Activated naive CD8-positive, alpha-beta T cell treated with anti-CD3 and anti-CD28 coated beads, Interleukin-2, amount 10 ng/mL, durations not matched to agents 7 days and 5 days (primary cell): ENCODE results near the gene PLAAT2. TPM values are rescaled to one million over a fixed set of nuclear protein-coding genes. Genes with fewer than 3 reads are reported as not detected.
A peak's percentile ranks its signal among the peaks of the same experiment; 100 is the strongest.
"Not testable (repeated sequence)": the region's sequence is repeated elsewhere in the genome, so short reads cannot be mapped to it uniquely, and the experiment has no call there.

Experiments used
- ATAC-seq: fragments of 150-1000 bp; cut with Tn5 transposase; one replicate; pipeline ENCODE4 v1.10.0; 2021; ENCODE audit warnings: low read depth, moderate library complexity
- POLR2A ChIA-PET: fragments of 350-600 bp; sonication (Branson Sonifier 250); formaldehyde crosslinking; loops from one replicate; lab custom pipeline; 2021; ENCODE audit warnings: antibody characterized with exemption; lab: Charles Lee
- DNase-seq: peaks from one replicate; pipeline ENCODE4 v3.0.0; 2021
- H3K27ac Mint-ChIP-seq: one replicate; pipeline ENCODE4 v1.8.0; 2022; ENCODE audit warnings: mild to moderate bottlenecking, mixed read lengths
- H3K27me3 Mint-ChIP-seq: one replicate; pipeline ENCODE4 v1.8.0; 2022; ENCODE audit warnings: mild to moderate bottlenecking, moderate library complexity, mixed read lengths
- H3K36me3 Mint-ChIP-seq: one replicate; pipeline ENCODE4 v1.8.0; 2021; ENCODE audit warnings: mild to moderate bottlenecking, mixed read lengths
- H3K4me1 Mint-ChIP-seq: one replicate; pipeline ENCODE4 v1.8.0; 2021; ENCODE audit warnings: mixed read lengths
- H3K4me3 Mint-ChIP-seq: one replicate; pipeline ENCODE4 v1.8.0; 2022; ENCODE audit warnings: mild to moderate bottlenecking, moderate library complexity, mixed read lengths
- H3K9me3 Mint-ChIP-seq: one replicate; pipeline ENCODE4 v1.8.0; 2021; ENCODE audit warnings: mixed read lengths
- total RNA-seq, 2 experiments: library from RNA; stranded (reverse); gene quantifications; one replicate each; pipeline ENCODE4 v1.2.3, GENCODE V29; 2021

The PLAAT2 gene
- total RNA-seq, 2 experiments from 2014 or later = 0.58 TPM; not detected in 1

GRCh38 chr11:63595296-63595695, 32.1 kb upstream of the PLAAT2 start:
- Mint-ChIP-seq H3K4me3 (no peak overlapping the region), H3K36me3 (peaks cover 16% of the 10 kb centered on the region), H3K27ac (no peak overlapping the region), H3K4me1 (peaks cover 7% of the 10 kb centered on the region), H3K27me3 (no peaks in the 10 kb centered on the region), H3K9me3 (no peaks in the 10 kb centered on the region)
- ATAC-seq (no peak), DNase-seq (no peak)
- POLR2A ChIA-PET = interaction anchor here (0.7 kb wide), 1 partner anchor 153 kb away, joined by 9 read pairs; no protein-coding TSS in a partner anchor

GRCh38 chr11:63592975-63593395, 29.8 kb upstream of the PLAAT2 start:
- ATAC-seq (no peak), DNase-seq (no peak)
- Mint-ChIP-seq H3K27me3 (no peaks in the 10 kb centered on the region), H3K4me1 (peaks cover 6% of the 10 kb centered on the region), H3K36me3 (peaks cover 15% of the 10 kb centered on the region), H3K9me3 (no peaks in the 10 kb centered on the region), H3K27ac (no peak overlapping the region), H3K4me3 (no peak overlapping the region)
- POLR2A ChIA-PET = no interaction called here

DNA sequence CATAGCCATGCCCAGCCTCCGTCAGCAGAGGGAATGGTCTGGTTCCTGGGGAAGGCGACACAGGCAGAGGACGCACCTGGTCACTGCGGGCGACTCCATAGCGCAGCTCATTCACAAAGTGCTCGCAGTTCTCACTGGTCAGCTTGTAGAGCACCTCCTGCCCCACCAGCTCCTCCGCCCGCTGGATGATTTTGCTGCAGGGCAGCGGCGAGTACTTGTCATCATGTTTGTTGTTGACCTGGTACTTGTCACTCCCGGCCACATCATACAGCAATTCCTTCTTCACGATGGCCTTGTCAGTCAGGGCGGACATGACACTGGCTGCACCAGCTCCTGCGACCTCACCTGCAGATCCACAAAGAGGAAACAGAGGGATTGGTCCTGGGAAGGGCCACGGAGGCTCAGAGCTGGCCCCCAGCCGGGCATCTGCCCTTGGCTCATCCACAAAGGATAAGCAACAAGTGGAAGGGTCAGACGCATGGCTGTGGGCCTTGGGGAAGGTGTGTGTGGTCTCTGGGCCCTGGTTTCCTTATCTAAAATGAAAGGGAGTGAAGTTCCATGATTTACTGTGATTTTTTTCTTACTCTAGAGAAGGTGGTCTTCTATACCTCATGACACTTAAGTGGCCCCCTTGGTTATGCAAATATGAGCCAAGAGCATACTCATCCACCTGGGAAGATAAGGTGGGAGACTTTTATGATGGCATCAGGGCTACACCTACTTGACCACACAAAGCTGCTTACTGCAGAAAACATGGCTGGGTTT, 27.0 kb upstream of the PLAAT2 start:
- POLR2A ChIA-PET = no interaction called here
- peaks cover 6% of the 10 kb centered on the region for H3K4me1 Mint-ChIP-seq
- no peaks in the 10 kb centered on the region for H3K9me3 Mint-ChIP-seq
- no peak overlapping the region for H3K4me3 Mint-ChIP-seq
- H3K36me3 Mint-ChIP-seq = peaks cover 19% of the 10 kb centered on the region
- H3K27ac Mint-ChIP-seq = no peak overlapping the region
- ATAC-seq (no peak), DNase-seq (no peak)
- no peaks in the 10 kb centered on the region for H3K27me3 Mint-ChIP-seq

- Mint-ChIP-seq H3K27me3 (no peaks in the 10 kb centered on the region), H3K4me1 (peaks cover 6% of the 10 kb centered on the region), H3K4me3 (no peak overlapping the region), H3K27ac (no peak overlapping the region), H3K36me3 (peaks cover 21% of the 10 kb centered on the region), H3K9me3 (no peaks in the 10 kb centered on the region)
- DNase-seq = no peak
- POLR2A ChIA-PET = no interaction called here
- ATAC-seq = no peak
Measured at GRCh38 chr11:63589000-63589399, 25.8 kb upstream of the PLAAT2 start.

- H3K4me3 Mint-ChIP-seq = no peak overlapping the region
- POLR2A ChIA-PET = no interaction called here
- peaks cover 1% of the 10 kb centered on the region for H3K9me3 Mint-ChIP-seq
- H3K36me3 Mint-ChIP-seq = peaks cover 27% of the 10 kb centered on the region
- H3K4me1 Mint-ChIP-seq = peaks cover 16% of the 10 kb centered on the region
- H3K27me3 Mint-ChIP-seq = no peaks in the 10 kb centered on the region
- H3K27ac Mint-ChIP-seq = no peak overlapping the region
- DNase-seq = no peak
- no peak for ATAC-seq
Measured at GRCh38 chr11:63586451-63587166, 23.4 kb upstream of the PLAAT2 start.

DNA sequence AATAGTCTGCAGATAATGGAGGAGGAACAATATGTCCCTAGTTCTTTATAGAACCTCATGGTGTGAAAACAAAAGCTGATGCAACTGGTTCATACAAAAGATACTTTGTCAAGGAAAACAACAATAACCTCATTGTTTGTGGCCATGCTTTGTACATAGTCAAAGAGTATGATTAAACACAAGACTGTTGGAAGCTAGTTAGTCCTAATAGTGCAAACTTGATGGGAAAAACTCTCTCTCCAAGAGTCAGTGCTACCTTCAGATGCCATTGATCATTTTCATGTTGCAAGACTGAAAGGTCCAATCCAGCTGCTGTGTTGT, 20.1 kb upstream of the PLAAT2 start:
- H3K4me3 Mint-ChIP-seq = no peak overlapping the region
- peaks cover 11% of the 10 kb centered on the region for H3K9me3 Mint-ChIP-seq
- POLR2A ChIA-PET = interaction anchor here (0.8 to 1.1 kb wide), 3 partner anchors 8 to 38 kb away, joined by 4 to 5 read pairs (median 4); no protein-coding TSS in a partner anchor
- DNase-seq (no peak), ATAC-seq (no peak)
- H3K27me3 Mint-ChIP-seq = no peaks in the 10 kb centered on the region
- H3K27ac Mint-ChIP-seq = peak overlapping the region; percentile 34
- peaks cover 17% of the 10 kb centered on the region for H3K4me1 Mint-ChIP-seq
- peaks cover 48% of the 10 kb centered on the region for H3K36me3 Mint-ChIP-seq

- H3K27ac Mint-ChIP-seq, H3K4me3 Mint-ChIP-seq, DNase-seq, H3K27me3 Mint-ChIP-seq, ATAC-seq, POLR2A ChIA-PET: not testable (repeated sequence)
- Mint-ChIP-seq H3K9me3 (peaks cover 13% of the 10 kb centered on the region), H3K4me1 (peaks cover 17% of the 10 kb centered on the region), H3K36me3 (peaks cover 54% of the 10 kb centered on the region)
Measured at GRCh38 chr11:63581224-63581623, 18.0 kb upstream of the PLAAT2 start.

GRCh38 chr11:63578882-63579281, 15.7 kb upstream of the PLAAT2 start:
- H3K36me3 Mint-ChIP-seq = peaks cover 49% of the 10 kb centered on the region
- DNase-seq, ATAC-seq, POLR2A ChIA-PET, H3K4me3 Mint-ChIP-seq, H3K27ac Mint-ChIP-seq, H3K27me3 Mint-ChIP-seq: not testable (repeated sequence)
- H3K4me1 Mint-ChIP-seq = peaks cover 33% of the 10 kb centered on the region
- peaks cover 13% of the 10 kb centered on the region for H3K9me3 Mint-ChIP-seq

DNA sequence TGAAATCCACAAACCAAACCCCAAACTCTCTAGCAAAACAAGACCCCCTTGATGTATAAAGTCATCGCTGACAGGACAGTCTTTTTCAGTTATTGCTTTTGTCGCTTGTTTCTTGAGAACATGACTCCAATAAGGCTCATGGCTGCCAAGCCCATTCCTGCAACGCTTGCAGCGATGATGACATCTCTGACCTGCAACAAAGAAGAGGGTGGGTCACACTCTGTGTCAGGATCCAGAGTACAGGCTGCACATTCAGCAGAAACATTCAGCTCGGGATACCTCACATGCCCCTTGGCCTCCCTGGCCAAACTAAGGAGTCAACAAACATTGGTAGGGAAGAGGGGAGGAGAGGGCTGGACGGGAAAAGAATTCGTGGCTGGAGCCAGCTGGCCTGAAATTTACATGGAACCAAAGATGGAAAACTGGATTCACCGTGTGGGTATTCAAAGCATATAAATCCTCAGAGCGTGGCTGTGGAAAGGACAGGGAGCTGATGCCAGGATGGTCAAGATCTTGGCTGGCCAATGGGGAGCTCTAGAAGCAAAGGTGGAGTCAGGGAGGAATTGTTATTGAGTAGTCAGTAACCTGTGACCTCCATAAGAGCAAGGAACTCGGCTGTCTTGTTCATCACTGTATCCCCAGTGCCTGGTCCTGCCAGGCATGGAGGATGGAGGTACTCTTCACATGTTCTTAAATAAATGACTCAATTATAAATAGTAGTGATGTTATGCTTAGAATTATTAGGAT, 11.8 kb upstream of the PLAAT2 start:
- Mint-ChIP-seq H3K27ac (peak overlapping the region; percentile 96), H3K27me3 (peaks cover 4% of the 10 kb centered on the region), H3K4me1 (peaks cover 21% of the 10 kb centered on the region), H3K4me3 (peak overlapping the region; percentile 80), H3K9me3 (peaks cover 6% of the 10 kb centered on the region), H3K36me3 (peaks cover 28% of the 10 kb centered on the region)
- POLR2A ChIA-PET = interaction anchor here (0.7 to 3.7 kb wide), 7 partner anchors 9 to 73 kb away, joined by 3 to 34 read pairs (median 4); partner anchors contain the start of genes PLAAT2 and PLAAT4
- ATAC-seq (no peak), DNase-seq (no peak)

GRCh38 chr11:63573881-63574855, 11.0 kb upstream of the PLAAT2 start:
- ATAC-seq (peak; percentile 95), DNase-seq (peak; percentile 51)
- peaks cover 21% of the 10 kb centered on the region for H3K4me1 Mint-ChIP-seq
- peaks cover 4% of the 10 kb centered on the region for H3K27me3 Mint-ChIP-seq
- POLR2A ChIA-PET = interaction anchor here (0.7 to 3.7 kb wide), 9 partner anchors 9 to 72 kb away, joined by 3 to 34 read pairs (median 4); partner anchors contain the start of genes PLAAT2 and PLAAT4
- peak overlapping the region; percentile 80 for H3K4me3 Mint-ChIP-seq
- H3K9me3 Mint-ChIP-seq = peaks cover 5% of the 10 kb centered on the region
- H3K36me3 Mint-ChIP-seq = peaks cover 24% of the 10 kb centered on the region
- peak overlapping the region; percentile 96 for H3K27ac Mint-ChIP-seq

GRCh38 chr11:63572026-63572688, 9.0 kb upstream of the PLAAT2 start:
- POLR2A ChIA-PET = no interaction called here
- peaks cover 4% of the 10 kb centered on the region for H3K27me3 Mint-ChIP-seq
- ATAC-seq (no peak), DNase-seq (no peak)
- peaks cover 32% of the 10 kb centered on the region for H3K4me1 Mint-ChIP-seq
- H3K27ac Mint-ChIP-seq = no peak overlapping the region
- no peaks in the 10 kb centered on the region for H3K9me3 Mint-ChIP-seq
- H3K36me3 Mint-ChIP-seq = peaks cover 12% of the 10 kb centered on the region
- no peak overlapping the region for H3K4me3 Mint-ChIP-seq

DNA sequence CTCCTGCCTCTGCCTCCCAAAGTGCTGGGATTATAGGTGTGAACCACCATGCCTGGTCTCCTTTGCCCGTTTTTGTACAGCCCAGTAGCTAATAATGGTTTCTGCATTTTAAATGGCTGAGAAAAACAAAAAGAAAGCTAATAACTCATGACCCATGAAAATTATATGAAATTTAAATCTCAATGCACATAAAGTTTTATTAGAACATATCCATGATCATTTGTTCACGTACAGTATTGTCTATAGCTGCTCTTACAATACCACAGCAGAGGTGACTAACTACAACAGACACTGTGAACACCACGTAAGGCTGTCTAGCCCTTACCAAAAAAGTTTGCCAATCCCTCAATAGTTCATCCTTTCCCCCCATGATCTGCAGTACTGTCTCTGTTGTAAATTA, 6.4 kb upstream of the PLAAT2 start:
- ATAC-seq = no peak
- Mint-ChIP-seq H3K36me3 (peaks cover 8% of the 10 kb centered on the region), H3K9me3 (no peaks in the 10 kb centered on the region), H3K27me3 (peaks cover 4% of the 10 kb centered on the region), H3K4me1 (peaks cover 38% of the 10 kb centered on the region), H3K4me3 (no peak overlapping the region), H3K27ac (no peak overlapping the region)
- POLR2A ChIA-PET = interaction anchor here (1.9 kb wide), 1 partner anchor 18 kb away, joined by 5 read pairs; no protein-coding TSS in a partner anchor
- no peak for DNase-seq
